Activated naive CD8-positive, alpha-beta T cell treated with anti-CD3 and anti-CD28 coated beads, Interleukin-2, amount 10 ng/mL, durations not matched to agents 7 days and 5 days (primary cell): Measurements from ENCODE around the gene TNIP3. TPM values are rescaled to one million over a fixed set of nuclear protein-coding genes. Genes with fewer than 3 reads are reported as not detected.

Source experiments
- ATAC-seq: fragments of 150-1000 bp; cut with Tn5 transposase; one replicate; pipeline ENCODE4 v1.10.0; 2021; ENCODE audit warnings: low read depth, moderate library complexity
- POLR2A ChIA-PET: fragments of 350-600 bp; sonication (Branson Sonifier 250); formaldehyde crosslinking; loops from one replicate; lab custom pipeline; 2021; ENCODE audit warnings: antibody characterized with exemption; lab: Charles Lee
- DNase-seq: peaks from one replicate; pipeline ENCODE4 v3.0.0; 2021
- H3K27ac Mint-ChIP-seq: one replicate; pipeline ENCODE4 v1.8.0; 2022; ENCODE audit warnings: mild to moderate bottlenecking, mixed read lengths
- H3K27me3 Mint-ChIP-seq: one replicate; pipeline ENCODE4 v1.8.0; 2022; ENCODE audit warnings: mild to moderate bottlenecking, moderate library complexity, mixed read lengths
- H3K36me3 Mint-ChIP-seq: one replicate; pipeline ENCODE4 v1.8.0; 2021; ENCODE audit warnings: mild to moderate bottlenecking, mixed read lengths
- H3K4me1 Mint-ChIP-seq: one replicate; pipeline ENCODE4 v1.8.0; 2021; ENCODE audit warnings: mixed read lengths
- H3K4me3 Mint-ChIP-seq: one replicate; pipeline ENCODE4 v1.8.0; 2022; ENCODE audit warnings: mild to moderate bottlenecking, moderate library complexity, mixed read lengths
- H3K9me3 Mint-ChIP-seq: one replicate; pipeline ENCODE4 v1.8.0; 2021; ENCODE audit warnings: mixed read lengths
- total RNA-seq, 2 experiments: library from RNA; stranded (reverse); gene quantifications; one replicate each; pipeline ENCODE4 v1.2.3, GENCODE V29; 2021

The TNIP3 gene
- total RNA-seq, 2 experiments from 2014 or later = 3.0 to 3.8 TPM

DNA sequence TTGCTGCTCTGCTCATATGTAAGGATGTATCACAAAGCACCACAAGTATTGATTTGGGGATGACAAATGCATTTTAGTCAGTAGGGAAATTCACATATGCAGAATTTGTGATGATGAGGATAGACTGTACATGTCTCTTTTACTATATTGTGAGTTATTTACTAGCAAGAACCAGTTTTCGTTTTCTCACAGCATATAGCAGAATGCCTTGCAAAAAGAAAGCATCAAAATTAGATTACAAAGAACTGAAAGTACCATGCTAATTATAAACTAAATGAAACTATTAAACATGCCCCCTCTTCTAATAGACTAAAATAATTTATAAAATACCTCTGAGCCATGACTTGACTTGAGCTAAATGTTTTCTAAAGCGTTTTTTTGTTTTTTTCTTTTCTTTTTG lies 20.1 kb downstream of the TNIP3 start:
- Mint-ChIP-seq H3K4me1 (peaks cover 23% of the 10 kb centered on the region), H3K4me3 (no peak overlapping the region), H3K36me3 (peaks cover 8% of the 10 kb centered on the region), H3K27ac (no peak overlapping the region), H3K27me3 (no peaks in the 10 kb centered on the region), H3K9me3 (no peaks in the 10 kb centered on the region)
- DNase-seq (no peak), ATAC-seq (no peak)
- POLR2A ChIA-PET = no interaction called here

DNA sequence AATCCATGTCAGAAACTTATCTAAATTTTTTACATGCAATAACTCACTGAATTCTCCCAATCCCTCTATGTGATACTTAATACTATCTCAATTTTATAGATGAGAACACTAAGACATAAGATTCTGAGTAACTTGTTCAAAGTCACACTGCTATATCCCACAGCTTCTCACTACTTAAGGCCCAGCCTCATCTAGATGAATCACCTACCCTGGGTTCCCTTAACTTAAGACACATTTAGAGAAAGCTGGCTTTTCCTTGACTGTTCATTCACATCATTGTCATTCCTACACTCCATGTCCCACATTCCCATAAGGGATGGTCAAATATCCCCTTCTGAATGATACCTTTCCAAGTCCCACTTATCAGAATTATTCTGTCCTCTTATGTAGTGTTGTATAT lies 21.0 kb downstream of the TNIP3 start:
- ATAC-seq (no peak), DNase-seq (no peak)
- Mint-ChIP-seq H3K36me3 (peaks cover 8% of the 10 kb centered on the region), H3K27ac (no peak overlapping the region), H3K9me3 (no peaks in the 10 kb centered on the region), H3K27me3 (no peaks in the 10 kb centered on the region), H3K4me1 (peaks cover 31% of the 10 kb centered on the region), H3K4me3 (no peak overlapping the region)
- POLR2A ChIA-PET = no interaction called here

DNA sequence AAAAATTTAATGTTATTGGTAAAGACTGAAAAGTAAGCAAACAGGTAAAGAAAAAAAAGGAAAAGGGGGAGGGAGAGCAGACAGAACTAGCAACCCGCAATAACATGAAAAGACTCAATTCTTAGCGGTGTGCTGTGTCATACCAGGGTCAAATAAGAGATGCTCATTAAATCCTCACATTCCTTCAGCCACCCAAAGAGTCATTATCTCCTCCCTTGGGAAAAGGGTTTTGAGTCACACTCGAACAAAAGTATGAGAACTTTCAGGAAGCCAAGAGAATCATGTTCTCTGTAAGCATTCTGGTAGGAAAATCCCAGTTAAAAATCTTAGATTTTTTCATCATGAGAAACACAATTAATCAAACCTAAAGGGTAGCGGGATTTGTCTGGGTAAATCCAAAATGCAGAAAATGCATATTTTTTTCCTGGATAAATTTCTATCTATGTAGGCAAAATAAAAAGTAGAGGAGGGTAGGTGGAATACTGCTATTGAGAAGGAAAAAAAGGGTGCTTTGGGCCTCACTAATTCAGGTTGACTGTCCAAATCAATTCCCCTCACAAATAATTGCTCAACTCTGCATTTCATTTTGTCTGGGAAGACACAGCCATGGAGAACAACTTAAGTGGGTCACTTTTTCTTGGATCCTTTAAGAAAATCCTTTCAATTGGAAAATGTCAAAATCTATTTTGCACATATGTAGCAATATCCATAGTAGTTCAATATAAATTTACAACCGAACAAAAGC lies 23.2 kb downstream of the TNIP3 start:
- peaks cover 33% of the 10 kb centered on the region for H3K4me1 Mint-ChIP-seq

DNA sequence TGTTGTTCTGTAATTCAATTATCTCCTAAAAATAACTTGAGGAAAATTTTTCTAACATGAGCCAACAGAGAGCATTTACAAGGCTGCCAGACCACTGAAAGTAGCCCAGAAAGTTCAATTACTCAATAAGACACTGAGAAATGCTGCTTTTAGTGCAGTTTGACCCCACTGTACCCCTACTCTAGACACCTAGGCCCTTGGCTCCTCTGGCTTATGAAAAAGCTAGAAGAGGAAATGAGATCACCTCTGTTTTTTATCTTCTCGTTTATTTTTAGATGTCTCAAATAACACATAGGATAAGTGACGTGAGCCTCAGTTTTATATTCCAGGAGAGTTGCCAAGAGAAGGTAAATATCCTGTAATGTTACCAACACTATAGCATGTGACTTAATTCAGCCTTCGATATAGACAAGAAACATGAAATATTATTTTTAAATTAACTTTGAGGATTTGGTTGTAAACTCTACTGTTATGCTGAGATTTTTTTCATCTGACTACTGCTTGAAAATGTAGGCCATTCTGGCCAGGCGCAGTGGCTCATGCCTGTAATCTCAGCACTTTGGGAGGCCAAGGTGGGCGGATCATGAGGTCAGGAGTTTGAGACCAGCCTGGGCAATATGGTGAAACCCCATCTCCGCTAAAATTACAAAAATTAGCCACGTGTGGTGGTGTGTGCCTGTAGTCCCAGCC lies 24.4 kb downstream of the TNIP3 start:
- Mint-ChIP-seq H3K36me3 (peaks cover 8% of the 10 kb centered on the region), H3K27ac (peak overlapping the region; percentile 81), H3K9me3 (no peaks in the 10 kb centered on the region), H3K4me1 (peaks cover 37% of the 10 kb centered on the region), H3K4me3 (peak overlapping the region; percentile 32), H3K27me3 (no peaks in the 10 kb centered on the region)
- DNase-seq = no peak
- ATAC-seq = peak; percentile 69
- POLR2A ChIA-PET = interaction anchor here (1.3 kb wide), 2 partner anchors 43 to 47 kb away, joined by 4 to 5 read pairs; no protein-coding TSS in a partner anchor

More for the DNA sequence above, 23.2 kb downstream of the TNIP3 start:
- POLR2A ChIA-PET = no interaction called here
- Mint-ChIP-seq H3K4me3 (no peak overlapping the region), H3K27ac (no peak overlapping the region), H3K36me3 (peaks cover 8% of the 10 kb centered on the region), H3K27me3 (no peaks in the 10 kb centered on the region), H3K9me3 (no peaks in the 10 kb centered on the region)
- ATAC-seq (no peak), DNase-seq (no peak)

DNA sequence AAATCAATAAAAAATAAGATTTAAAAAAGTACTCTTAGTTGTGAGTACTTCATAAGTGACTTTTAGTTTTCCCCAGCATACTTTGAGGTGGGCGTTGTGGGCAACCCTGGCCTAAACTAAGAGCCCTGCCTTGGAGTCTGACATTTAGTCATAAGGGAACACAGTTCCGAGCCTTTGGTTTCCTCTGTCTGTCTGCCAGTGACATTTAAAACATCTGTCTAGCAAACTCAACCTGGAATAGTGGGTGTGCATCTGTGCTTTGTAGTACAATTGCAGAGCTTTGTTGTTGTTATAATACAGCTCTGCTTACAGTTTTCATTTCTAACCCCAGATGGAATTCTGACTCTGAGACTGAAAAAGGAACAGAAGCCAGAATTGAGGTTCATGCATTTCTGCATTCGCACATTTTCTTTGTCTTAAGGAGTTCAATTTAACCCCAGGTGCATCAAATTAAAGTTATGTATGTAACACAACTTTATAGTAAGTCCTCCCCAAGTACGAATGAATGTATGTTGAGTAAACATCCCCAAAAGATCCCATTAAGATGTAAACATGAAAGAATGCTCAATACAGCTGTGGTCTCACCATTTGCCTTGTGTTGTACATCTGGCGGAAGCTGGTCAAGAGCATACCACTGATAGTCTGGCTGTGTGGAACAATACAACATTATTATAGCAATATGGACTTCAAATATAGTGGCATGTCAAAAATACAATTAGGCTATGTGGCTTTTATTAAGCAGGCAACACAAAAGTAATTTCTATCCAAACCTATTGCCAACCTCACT lies 25.9 kb downstream of the TNIP3 start:
- no peaks in the 10 kb centered on the region for H3K9me3 Mint-ChIP-seq
- POLR2A ChIA-PET = interaction anchor here (1.3 to 1.5 kb wide), 2 partner anchors 44 to 52 kb away, joined by 3 to 5 read pairs; no protein-coding TSS in a partner anchor
- H3K27me3 Mint-ChIP-seq = no peaks in the 10 kb centered on the region
- H3K27ac Mint-ChIP-seq = peak overlapping the region; percentile 75
- H3K36me3 Mint-ChIP-seq = peaks cover 8% of the 10 kb centered on the region
- H3K4me1 Mint-ChIP-seq = peaks cover 34% of the 10 kb centered on the region
- peak overlapping the region; percentile 44 for H3K4me3 Mint-ChIP-seq
- peak; percentile 74 for ATAC-seq
- no peak for DNase-seq

DNA sequence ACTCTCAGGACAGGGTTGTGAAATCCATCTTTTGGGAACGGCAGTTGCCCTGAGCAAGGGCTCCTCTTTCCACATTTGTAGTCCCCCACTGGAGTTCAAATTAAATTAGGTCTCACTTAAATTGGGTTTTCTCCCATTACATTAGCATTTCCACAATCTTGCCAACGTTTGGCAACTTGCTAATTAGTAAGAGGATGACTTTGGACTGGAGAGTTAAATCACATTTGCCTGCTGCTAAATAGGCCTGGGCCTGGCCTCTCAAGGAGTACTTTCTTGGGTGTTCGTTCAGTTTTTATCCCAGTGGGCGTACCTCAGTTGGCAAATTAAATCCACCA lies 33.8 kb downstream of the TNIP3 start:
- POLR2A ChIA-PET = no interaction called here
- ATAC-seq = no peak
- Mint-ChIP-seq H3K36me3 (peaks cover 8% of the 10 kb centered on the region), H3K27ac (no peak overlapping the region), H3K27me3 (no peaks in the 10 kb centered on the region), H3K9me3 (peaks cover 5% of the 10 kb centered on the region), H3K4me3 (no peak overlapping the region), H3K4me1 (peaks cover 35% of the 10 kb centered on the region)
- DNase-seq = no peak

DNA sequence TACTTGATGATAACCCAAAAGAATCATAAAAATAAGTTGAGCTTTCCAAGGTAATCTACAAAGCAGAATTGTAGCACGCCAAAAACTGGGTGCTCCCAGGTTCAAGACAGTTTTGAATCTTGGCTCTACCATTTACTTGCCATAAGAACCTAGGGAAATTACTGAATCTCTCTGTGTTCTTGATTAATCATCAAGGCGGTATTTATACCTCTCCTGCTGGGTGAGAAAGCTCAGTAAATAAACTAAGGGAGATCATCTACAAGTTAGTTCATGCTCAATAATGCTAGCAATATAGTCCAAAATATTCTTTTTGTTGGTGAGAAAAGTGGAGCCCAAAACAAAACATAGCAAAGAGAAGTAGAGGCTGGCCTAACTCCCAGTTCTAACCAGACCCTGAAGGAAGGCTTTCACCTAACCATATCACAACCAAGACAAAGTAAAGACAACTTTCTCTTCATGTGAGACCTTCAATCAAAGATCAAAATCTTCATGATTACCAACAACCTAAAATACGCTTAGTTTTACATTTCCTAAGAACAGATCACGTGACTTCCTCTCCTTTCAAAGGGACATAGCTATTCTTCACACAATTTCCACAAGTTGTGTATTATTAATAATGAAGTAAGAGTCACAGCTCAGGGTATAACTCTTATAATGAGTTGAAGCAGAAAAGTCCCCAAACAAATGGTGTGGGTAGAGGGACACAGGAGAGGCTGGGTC lies 34.4 kb downstream of the TNIP3 start:
- DNase-seq (no peak), ATAC-seq (no peak)
- Mint-ChIP-seq H3K4me3 (no peak overlapping the region), H3K4me1 (peaks cover 36% of the 10 kb centered on the region), H3K27ac (no peak overlapping the region), H3K27me3 (no peaks in the 10 kb centered on the region), H3K36me3 (peaks cover 8% of the 10 kb centered on the region), H3K9me3 (peaks cover 5% of the 10 kb centered on the region)
- POLR2A ChIA-PET = no interaction called here

DNA sequence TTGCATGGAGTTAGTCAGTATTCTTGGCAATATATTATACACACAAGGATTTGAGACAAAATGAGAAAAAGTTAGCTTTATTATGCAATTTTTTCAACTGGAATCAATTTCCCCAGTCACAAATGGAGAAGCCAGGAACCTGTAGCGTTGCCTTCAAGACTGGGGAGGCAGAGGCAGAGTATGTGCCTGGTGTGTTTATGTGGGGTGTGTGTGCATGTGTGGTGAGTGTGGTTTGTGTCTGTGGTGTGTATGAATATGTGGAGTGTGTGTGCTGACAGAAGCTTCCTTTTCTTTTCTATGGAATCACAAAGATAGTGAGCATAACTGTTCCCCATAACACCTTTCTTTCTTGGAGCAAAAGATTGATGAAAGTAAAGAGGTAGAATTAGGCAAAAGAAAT lies 37.0 kb downstream of the TNIP3 start:
- ATAC-seq (no peak), DNase-seq (no peak)
- Mint-ChIP-seq H3K4me1 (peaks cover 34% of the 10 kb centered on the region), H3K4me3 (no peak overlapping the region), H3K27me3 (no peaks in the 10 kb centered on the region), H3K9me3 (peaks cover 5% of the 10 kb centered on the region), H3K36me3 (peaks cover 8% of the 10 kb centered on the region), H3K27ac (no peak overlapping the region)
- POLR2A ChIA-PET = no interaction called here

DNA sequence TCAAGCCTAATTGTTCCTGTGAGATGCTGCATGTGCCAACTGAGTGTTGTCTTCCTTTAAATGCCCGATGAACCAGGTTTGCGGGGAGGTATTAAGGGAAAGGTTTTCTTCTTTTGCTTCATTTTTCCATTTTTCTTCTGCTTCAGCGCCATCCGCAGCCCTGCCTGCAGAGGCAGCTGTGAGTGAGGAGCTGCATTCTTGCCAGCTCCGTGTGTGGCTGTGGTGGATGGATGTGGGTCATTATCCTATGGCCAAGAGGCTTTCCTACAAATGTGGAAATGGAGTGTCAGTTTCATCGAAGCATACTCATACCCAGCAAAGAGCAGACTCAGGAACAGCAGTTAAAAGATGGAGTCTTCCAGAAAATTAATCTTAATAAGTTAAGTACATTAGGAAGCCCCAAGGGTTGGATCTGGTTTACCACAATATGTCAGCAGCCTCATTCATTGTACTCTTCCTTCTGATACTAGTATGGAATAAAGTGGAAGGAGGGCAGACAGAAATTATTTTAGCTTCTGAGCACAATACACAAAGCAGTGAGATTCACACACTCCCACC lies 37.6 kb downstream of the TNIP3 start:
- Mint-ChIP-seq H3K27ac (no peak overlapping the region), H3K4me1 (peaks cover 34% of the 10 kb centered on the region), H3K27me3 (no peaks in the 10 kb centered on the region), H3K9me3 (peaks cover 5% of the 10 kb centered on the region), H3K4me3 (no peak overlapping the region), H3K36me3 (peaks cover 8% of the 10 kb centered on the region)
- DNase-seq = no peak
- POLR2A ChIA-PET = no interaction called here
- no peak for ATAC-seq

DNA sequence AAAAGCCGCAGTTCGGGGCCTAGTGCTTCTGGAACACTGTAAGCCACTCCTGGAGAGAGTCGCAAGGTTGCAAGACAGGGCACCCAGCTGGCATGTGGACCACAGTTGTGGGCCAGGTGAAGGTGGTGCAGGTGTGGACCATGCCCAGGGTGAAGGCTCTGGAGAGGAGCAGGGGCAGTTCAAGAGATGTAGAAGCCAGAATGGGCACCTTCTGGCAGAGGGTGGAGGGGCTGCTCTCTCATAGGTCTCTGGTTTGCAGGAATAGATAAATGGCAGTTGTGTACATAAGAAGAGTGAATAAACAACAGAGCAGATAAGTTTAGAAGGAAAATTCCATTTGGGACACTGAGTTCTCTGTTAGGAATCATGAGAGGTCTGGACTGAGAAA lies 38.6 kb downstream of the TNIP3 start:
- peaks cover 5% of the 10 kb centered on the region for H3K9me3 Mint-ChIP-seq
- POLR2A ChIA-PET = no interaction called here
- no peak for ATAC-seq
- H3K27me3 Mint-ChIP-seq = no peaks in the 10 kb centered on the region
- peaks cover 37% of the 10 kb centered on the region for H3K4me1 Mint-ChIP-seq
- peak overlapping the region; percentile 27 for H3K27ac Mint-ChIP-seq
- no peak for DNase-seq
- peaks cover 9% of the 10 kb centered on the region for H3K36me3 Mint-ChIP-seq
- H3K4me3 Mint-ChIP-seq = peak overlapping the region; percentile 6

DNA sequence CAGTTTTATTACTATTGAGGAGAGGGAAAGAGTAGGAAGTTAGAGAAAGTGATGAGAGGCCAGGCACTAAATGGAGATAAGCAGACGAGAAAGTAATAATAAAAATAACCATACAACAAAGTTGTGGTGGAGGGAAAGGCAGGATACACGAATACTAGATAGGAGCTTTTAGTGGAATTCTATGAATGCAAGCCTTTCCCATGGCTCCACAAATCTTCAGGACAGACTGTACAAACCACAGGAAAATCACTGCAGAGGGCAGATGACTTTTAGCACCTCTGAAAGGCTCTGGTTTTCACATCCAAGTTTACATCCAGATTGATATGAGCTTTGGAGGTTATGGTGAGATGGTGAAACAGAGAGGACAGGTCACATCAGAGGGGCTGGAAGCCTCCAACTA lies 41.5 kb downstream of the TNIP3 start:
- Mint-ChIP-seq H3K9me3 (no peaks in the 10 kb centered on the region), H3K4me1 (peaks cover 40% of the 10 kb centered on the region), H3K27ac (no peak overlapping the region), H3K27me3 (no peaks in the 10 kb centered on the region), H3K36me3 (peaks cover 1% of the 10 kb centered on the region), H3K4me3 (no peak overlapping the region)
- POLR2A ChIA-PET = no interaction called here
- no peak for ATAC-seq
- DNase-seq = no peak

DNA sequence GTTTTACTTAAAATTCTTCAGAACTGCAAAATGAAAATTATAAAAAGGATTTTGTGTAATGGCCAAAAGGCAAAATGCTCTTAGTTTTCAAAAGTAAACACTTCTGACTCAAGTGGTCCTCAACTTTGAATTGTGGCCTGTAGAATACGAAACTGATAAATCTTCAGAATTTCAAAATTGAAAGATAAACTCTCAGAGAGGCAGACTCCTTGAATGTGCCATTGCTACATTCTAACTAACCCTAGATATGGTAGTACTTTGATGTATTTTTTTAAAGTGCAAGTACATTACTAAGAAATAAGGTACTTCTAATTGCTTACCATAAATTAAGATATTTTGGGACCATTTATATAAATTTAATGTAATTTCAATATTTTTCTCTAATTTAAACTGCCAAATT lies 44.4 kb downstream of the TNIP3 start:
- H3K36me3 Mint-ChIP-seq = peaks cover 1% of the 10 kb centered on the region
- POLR2A ChIA-PET = no interaction called here
- no peak for ATAC-seq

DNA sequence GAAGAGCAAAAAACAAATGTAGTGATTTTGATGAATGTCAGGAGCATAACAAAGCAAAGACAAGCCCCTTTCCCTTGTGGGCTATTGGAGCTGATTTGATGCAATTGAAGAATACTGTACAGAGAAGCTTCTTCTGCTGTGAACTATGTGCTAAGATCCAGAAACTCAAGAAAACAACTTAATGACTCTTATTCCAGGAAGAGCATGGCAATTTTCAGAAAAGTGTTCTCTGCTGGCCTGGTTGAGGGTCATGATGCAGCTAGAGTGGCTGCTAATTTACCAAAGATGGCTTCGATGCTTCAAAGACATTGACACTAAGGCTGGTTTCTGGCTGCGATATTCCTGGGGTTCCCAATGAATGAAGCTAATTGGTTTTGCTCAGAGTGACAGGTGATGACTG lies 45.8 kb downstream of the TNIP3 start:
- ATAC-seq = peak; percentile 47
- Mint-ChIP-seq H3K36me3 (peaks cover 1% of the 10 kb centered on the region), H3K4me1 (peaks cover 23% of the 10 kb centered on the region), H3K27ac (peak overlapping the region; percentile 44), H3K9me3 (no peaks in the 10 kb centered on the region), H3K4me3 (peak overlapping the region; percentile 41), H3K27me3 (no peaks in the 10 kb centered on the region)
- POLR2A ChIA-PET = no interaction called here
- DNase-seq = no peak

More for the DNA sequence above, 44.4 kb downstream of the TNIP3 start:
- Mint-ChIP-seq H3K27ac (no peak overlapping the region), H3K27me3 (no peaks in the 10 kb centered on the region), H3K4me1 (peaks cover 17% of the 10 kb centered on the region), H3K9me3 (no peaks in the 10 kb centered on the region), H3K4me3 (no peak overlapping the region)
- no peak for DNase-seq
